ENCODE results near the gene ITGA2B. TPM values are rescaled to one million over a fixed set of nuclear protein-coding genes. Genes with fewer than 3 reads are reported as not detected.

Gene ITGA2B
- total and polyA plus RNA-seq, 4 donors: 0.22 to 23.8 (median 0.31) TPM

DNA sequence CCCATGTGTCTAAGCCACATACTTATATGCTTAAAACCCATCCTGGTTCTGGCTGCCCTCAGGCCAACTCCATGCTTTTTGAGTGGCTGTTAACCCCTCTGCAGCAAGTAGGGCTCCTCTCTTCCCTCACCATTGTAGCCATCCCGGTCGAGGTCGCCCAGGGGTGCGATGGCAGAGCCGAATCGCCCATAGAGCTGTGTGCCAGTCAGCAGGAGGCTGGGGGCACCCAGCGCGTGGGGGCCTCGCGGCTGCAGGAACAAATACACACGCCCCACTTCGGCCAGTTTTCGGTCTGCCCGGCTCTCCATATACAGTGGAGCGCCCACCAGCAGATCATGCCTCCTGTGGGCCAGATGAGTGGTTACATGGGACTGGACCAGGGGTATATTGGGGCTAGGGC, 6.1 kb downstream of the ITGA2B start:
- peaks cover 5 to 11% (median 7%) of the 10 kb centered on the region in 4 donors for H3K4me1 ChIP-seq (ENCODE audit: control insufficient read depth in 4 of 4, insufficient read depth in 4 of 4, low read length in 3 of 4)
- no peak for DNase-seq (ENCODE audit: low spot score)

GRCh38 chr17:44382917-44383316, 6.5 kb downstream of the ITGA2B start:
- Histone ChIP-seq H3K36me3 (ENCODE audit: control insufficient read depth in 4 of 4, insufficient read depth in 3 of 4, low read depth in 1 of 4, low read length in 3 of 4) (no peaks in the 10 kb centered on the region), H3K9me3 (ENCODE audit: control insufficient read depth in 4 of 4, low read length in 3 of 4) (no peaks in the 10 kb centered on the region), H3K27me3 (ENCODE audit: control insufficient read depth in 4 of 4, insufficient read depth in 4 of 4, low read length in 3 of 4) (no peaks in the 10 kb centered on the region), H3K9ac (ENCODE audit: low read depth in 1 of 2, low read length in 2 of 2) (no peak overlapping the region), H3K27ac (ENCODE audit: low read depth in 1 of 2, low read length in 2 of 2) (no peak overlapping the region), H3K4me1 (ENCODE audit: control insufficient read depth in 4 of 4, insufficient read depth in 4 of 4, low read length in 3 of 4) (peaks cover 5 to 11% (median 7%) of the 10 kb centered on the region in 4 donors), H3K4me3 (ENCODE audit: low read depth in 1 of 3, low read length in 3 of 3) (no peak overlapping the region)
- no peak for DNase-seq (ENCODE audit: low spot score)
- 88% methylated on average over 6 of the region's 6 CpGs for WGBS
- TF ChIP-seq, protein P1, sequence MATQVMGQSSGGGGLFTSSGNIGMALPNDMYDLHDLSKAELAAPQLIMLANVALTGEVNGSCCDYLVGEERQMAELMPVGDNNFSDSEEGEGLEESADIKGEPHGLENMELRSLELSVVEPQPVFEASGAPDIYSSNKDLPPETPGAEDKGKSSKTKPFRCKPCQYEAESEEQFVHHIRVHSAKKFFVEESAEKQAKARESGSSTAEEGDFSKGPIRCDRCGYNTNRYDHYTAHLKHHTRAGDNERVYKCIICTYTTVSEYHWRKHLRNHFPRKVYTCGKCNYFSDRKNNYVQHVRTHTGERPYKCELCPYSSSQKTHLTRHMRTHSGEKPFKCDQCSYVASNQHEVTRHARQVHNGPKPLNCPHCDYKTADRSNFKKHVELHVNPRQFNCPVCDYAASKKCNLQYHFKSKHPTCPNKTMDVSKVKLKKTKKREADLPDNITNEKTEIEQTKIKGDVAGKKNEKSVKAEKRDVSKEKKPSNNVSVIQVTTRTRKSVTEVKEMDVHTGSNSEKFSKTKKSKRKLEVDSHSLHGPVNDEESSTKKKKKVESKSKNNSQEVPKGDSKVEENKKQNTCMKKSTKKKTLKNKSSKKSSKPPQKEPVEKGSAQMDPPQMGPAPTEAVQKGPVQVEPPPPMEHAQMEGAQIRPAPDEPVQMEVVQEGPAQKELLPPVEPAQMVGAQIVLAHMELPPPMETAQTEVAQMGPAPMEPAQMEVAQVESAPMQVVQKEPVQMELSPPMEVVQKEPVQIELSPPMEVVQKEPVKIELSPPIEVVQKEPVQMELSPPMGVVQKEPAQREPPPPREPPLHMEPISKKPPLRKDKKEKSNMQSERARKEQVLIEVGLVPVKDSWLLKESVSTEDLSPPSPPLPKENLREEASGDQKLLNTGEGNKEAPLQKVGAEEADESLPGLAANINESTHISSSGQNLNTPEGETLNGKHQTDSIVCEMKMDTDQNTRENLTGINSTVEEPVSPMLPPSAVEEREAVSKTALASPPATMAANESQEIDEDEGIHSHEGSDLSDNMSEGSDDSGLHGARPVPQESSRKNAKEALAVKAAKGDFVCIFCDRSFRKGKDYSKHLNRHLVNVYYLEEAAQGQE (IDR thresholded peaks at IDR 0.05): no peak
- no peak for TF ChIP-seq CTCF (IDR thresholded peaks at IDR 0.05; ENCODE audit: low read depth, low read length, missing input control)

More for the DNA sequence above, 6.1 kb downstream of the ITGA2B start:
- Histone ChIP-seq H3K4me3 (ENCODE audit: low read depth in 1 of 3, low read length in 3 of 3) (no peak overlapping the region), H3K27ac (ENCODE audit: low read depth in 1 of 2, low read length in 2 of 2) (no peak overlapping the region), H3K27me3 (ENCODE audit: control insufficient read depth in 4 of 4, insufficient read depth in 4 of 4, low read length in 3 of 4) (no peaks in the 10 kb centered on the region), H3K9ac (ENCODE audit: low read depth in 1 of 2, low read length in 2 of 2) (no peak overlapping the region), H3K9me3 (ENCODE audit: control insufficient read depth in 4 of 4, low read length in 3 of 4) (no peaks in the 10 kb centered on the region), H3K36me3 (ENCODE audit: control insufficient read depth in 4 of 4, insufficient read depth in 3 of 4, low read depth in 1 of 4, low read length in 3 of 4) (no peaks in the 10 kb centered on the region)
- TF ChIP-seq GABPA (IDR thresholded peaks at IDR 0.05 in 1 of 2, conservative IDR thresholded peaks at IDR 0.05 in 1 of 2) (no peak), ZBTB33 (IDR thresholded peaks at IDR 0.05) (no peak)
- TF ChIP-seq, protein P1 (IDR thresholded peaks at IDR 0.05): no peak
- WGBS: 89% methylated on average over 15 of the region's 15 CpGs
